Mucosa of rectum (tissue), 2 donors: ENCODE measurements around the gene RPTOR.
"Not testable (repeated sequence)": the region's sequence is repeated elsewhere in the genome, so short reads cannot be mapped to it uniquely, and the experiment has no call there.

Experiments
- H3K27ac ChIP-seq, 2 donors: one replicate each; pipeline ENCODE4 v1.7.0; 2013; ENCODE audit warnings: inconsistent platforms in 2 of 2, low read depth in 2 of 2, low read length in 2 of 2
- H3K27me3 ChIP-seq, 2 donors: one replicate each; pipeline ENCODE4 v1.7.0; 2013; ENCODE audit warnings: low read length in 2 of 2; ENCODE audit not compliant: control insufficient read depth in 2 of 2, insufficient read depth in 2 of 2
- H3K36me3 ChIP-seq, 2 donors: one replicate each; pipeline ENCODE4 v1.7.0; 2013; ENCODE audit warnings: low read length in 2 of 2; ENCODE audit not compliant: control insufficient read depth in 2 of 2, insufficient read depth in 2 of 2
- H3K4me1 ChIP-seq, 2 donors: one replicate each; pipeline ENCODE4 v1.7.0; 2013; ENCODE audit warnings: low read length in 2 of 2, mild to moderate bottlenecking in 1 of 2; ENCODE audit not compliant: control insufficient read depth in 2 of 2, insufficient read depth in 2 of 2
- H3K4me3 ChIP-seq, 2 donors: one replicate each; pipeline ENCODE4 v1.7.0; 2013; ENCODE audit warnings: low read length in 2 of 2
- H3K9ac ChIP-seq, 2 donors: one replicate each; pipeline ENCODE4 v1.7.0; 2013; ENCODE audit warnings: low read length in 2 of 2, low read depth in 1 of 2, mild to moderate bottlenecking in 1 of 2
- H3K9me3 ChIP-seq, 2 donors: one replicate each; pipeline ENCODE4 v1.7.0; 2013; ENCODE audit warnings: low read length in 2 of 2; ENCODE audit not compliant: control insufficient read depth in 2 of 2
- donor health status: healthy.
- donor health status: Normal muscosa, but diverticular disease.

Gene RPTOR

DNA sequence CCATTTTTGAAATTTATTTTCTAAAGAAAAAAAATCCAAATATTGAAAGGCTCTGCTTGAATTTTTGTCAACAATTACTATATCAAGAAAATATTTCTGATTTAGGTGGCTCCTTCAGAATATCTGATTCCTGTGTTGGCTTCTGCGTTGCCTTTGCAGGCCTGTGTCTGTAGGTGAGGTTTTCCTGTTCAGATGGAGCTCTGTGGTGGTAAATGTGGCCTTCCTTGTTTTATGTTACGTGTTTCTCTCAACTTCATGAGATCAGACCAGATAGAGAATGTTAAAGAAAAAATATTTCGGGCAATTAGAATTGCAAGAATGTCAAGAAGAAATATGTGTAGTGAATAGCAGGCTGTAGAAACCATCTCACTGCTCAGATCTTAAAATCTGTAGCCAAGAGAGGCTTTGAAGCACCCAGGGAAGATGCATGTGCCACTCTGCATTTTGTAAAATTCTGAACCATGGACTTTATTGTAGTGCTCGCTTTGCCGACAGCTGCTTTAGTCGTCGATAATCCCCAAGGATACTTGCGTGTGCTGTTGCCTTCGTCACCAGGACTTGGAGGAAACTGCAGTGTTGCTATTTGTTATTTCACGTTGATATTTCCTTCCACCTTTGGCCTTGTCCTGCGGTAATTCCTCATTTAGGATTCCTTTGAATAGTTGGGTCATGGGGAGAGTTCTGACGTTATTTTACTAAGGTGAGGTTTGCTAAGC is 69.9 kb downstream of the RPTOR start:
- Histone ChIP-seq H3K27ac (no peak overlapping the region), H3K9ac (no peak overlapping the region), H3K9me3 (no peaks in the 10 kb centered on the region), H3K36me3 (no peaks in the 10 kb centered on the region), H3K4me3 (no peak overlapping the region), H3K4me1 (no peaks in the 10 kb centered on the region), H3K27me3 (no peaks in the 10 kb centered on the region)

DNA sequence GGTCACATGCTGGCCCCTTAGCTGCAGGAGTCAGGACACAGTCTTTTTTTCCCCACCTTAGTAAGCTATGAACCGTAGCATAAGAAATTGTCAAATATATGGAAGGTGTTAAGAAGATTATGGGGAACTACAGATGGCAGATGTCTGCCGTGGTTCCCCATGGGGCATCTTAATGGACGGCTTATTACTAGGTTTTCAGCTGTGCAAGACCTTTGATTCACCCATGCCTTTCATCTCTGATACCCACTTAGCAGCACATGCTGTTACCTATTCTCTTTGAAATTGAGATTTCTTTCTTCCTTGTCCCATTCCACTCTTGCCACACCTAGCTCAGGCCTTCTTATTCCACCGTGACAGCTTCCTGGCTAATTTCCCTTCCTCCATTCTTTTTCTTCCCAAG is 70.7 kb downstream of the RPTOR start:
- no peaks in the 10 kb centered on the region for H3K27me3 ChIP-seq
- no peaks in the 10 kb centered on the region for H3K36me3 ChIP-seq
- H3K27ac ChIP-seq: no peak overlapping the region
- H3K9me3 ChIP-seq: no peaks in the 10 kb centered on the region
- H3K4me3 ChIP-seq: no peak overlapping the region
- no peak overlapping the region for H3K9ac ChIP-seq
- H3K4me1 ChIP-seq: no peaks in the 10 kb centered on the region

DNA sequence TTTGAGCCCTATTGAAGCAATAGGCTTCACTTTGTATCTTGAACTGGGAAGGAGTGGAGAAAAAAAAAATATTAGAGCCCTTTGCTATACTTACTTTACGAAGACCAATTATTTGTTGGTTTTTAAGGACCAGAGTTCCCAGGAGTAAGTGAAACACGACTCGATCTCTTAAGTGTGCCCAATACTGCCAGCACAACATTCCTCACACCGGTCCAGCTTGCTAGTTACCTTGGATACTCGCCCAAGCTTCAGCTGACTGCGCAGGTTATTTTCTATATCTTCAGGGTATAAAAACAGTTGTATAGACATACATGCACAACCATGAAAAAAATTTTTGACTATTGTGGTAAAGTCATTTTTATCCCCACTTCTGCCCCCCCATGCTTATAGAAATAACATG is 72.1 kb downstream of the RPTOR start:
- Histone ChIP-seq H3K4me3 (no peak overlapping the region), H3K36me3 (no peaks in the 10 kb centered on the region)

DNA sequence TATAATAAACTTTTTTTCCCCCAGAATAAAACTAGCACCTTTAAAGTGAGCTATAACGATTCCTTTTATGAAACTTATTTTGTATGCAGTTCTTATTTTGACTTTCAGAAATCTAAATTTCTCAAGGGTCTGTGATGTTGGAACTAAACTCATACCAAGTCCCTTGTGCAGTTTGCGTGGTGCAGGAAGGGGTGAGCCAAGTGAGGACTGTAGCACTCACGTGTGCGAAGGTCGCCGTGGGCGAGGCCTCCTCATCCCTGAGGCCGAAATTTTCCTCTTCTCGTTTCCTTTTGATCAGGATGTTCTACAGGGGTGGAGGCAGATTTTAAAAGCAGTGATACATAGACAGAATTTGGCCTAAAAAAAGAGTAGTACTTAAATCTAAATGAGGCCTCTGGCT is 73.7 kb downstream of the RPTOR start:
- Histone ChIP-seq H3K4me1 (no peaks in the 10 kb centered on the region), H3K4me3 (no peak overlapping the region), H3K9me3 (no peaks in the 10 kb centered on the region), H3K27ac (no peak overlapping the region), H3K9ac (no peak overlapping the region), H3K27me3 (no peaks in the 10 kb centered on the region), H3K36me3 (no peaks in the 10 kb centered on the region)

More for the DNA sequence above, 72.1 kb downstream of the RPTOR start:
- H3K4me1 ChIP-seq: no peaks in the 10 kb centered on the region
- no peaks in the 10 kb centered on the region for H3K9me3 ChIP-seq
- H3K27ac ChIP-seq: no peak overlapping the region
- H3K9ac ChIP-seq: no peak overlapping the region
- H3K27me3 ChIP-seq: no peaks in the 10 kb centered on the region

DNA sequence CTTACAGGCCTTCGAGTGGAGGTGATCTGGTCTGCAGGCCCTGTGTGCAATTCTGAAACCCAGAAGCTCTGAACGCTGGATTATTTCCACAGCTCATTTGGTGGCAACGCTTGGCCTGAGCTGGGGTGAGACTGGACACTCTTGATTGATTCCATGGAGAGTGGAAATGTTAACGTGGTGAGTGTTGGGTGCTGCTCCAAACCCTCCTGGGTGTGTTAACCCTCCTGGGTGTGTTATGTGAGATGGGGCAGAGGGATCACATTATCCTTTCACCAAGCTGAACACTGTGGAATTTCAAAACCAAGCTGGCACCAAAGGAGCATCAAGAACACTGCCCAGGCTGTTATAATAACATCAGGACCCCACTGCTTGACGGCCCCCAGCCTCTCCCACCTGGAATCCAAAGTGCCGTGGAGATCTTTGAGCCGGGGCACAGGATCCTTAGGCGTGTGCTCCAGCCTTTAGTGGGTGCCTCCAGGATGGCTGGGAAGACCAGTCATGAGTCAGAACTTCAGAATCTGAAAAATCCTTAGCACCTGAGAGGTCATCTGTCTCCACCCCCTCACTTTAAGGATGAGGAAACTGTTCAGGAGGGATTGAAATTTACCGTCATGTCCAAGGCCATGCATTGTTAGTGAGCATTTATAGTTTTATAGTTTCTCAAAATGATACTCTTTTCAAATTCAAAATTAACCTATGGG is 75.0 kb downstream of the RPTOR start:
- no peak overlapping the region for H3K27ac ChIP-seq
- no peak overlapping the region for H3K9ac ChIP-seq
- no peaks in the 10 kb centered on the region for H3K9me3 ChIP-seq
- H3K4me3 ChIP-seq: no peak overlapping the region
- no peaks in the 10 kb centered on the region for H3K36me3 ChIP-seq
- no peaks in the 10 kb centered on the region for H3K27me3 ChIP-seq
- H3K4me1 ChIP-seq: no peaks in the 10 kb centered on the region

DNA sequence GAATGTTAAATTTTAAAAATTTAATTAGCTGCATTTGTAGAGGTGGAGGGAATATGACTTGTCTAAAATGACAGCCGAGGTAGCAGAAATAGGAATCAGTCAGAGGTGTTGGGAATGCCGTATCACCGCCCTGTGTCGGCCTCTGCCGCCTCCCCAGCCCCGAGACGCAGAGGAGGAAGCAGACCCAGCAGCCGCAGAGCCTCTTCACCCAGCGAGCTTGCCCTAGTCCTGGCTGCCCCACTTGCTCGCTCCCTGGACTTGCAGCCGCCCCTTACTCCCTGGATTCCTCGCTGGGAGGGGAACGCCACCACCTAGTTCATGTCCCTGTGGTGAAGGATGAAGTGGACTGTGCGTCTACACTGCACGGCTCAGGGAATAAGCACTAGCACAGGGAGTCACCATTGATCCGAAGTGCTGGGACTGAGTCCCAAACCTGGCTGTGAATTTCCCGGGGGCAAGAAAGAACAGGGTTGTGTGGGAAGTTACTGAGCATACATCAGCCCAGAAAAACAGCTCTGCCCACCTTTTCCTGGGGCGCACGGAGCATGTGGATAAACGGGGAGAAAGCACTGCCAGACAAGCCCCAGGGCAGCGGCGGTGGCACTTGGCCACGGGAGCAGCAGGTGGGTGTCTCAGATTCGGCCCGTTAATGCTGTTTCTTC is 76.8 kb downstream of the RPTOR start:
- H3K27ac ChIP-seq: no peak overlapping the region
- H3K36me3 ChIP-seq: peaks cover 0 to 3% of the 10 kb centered on the region in 2 donors
- no peaks in the 10 kb centered on the region for H3K4me1 ChIP-seq
- H3K27me3 ChIP-seq: no peaks in the 10 kb centered on the region
- H3K9me3 ChIP-seq: no peaks in the 10 kb centered on the region
- H3K9ac ChIP-seq: no peak overlapping the region
- H3K4me3 ChIP-seq: no peak overlapping the region

DNA sequence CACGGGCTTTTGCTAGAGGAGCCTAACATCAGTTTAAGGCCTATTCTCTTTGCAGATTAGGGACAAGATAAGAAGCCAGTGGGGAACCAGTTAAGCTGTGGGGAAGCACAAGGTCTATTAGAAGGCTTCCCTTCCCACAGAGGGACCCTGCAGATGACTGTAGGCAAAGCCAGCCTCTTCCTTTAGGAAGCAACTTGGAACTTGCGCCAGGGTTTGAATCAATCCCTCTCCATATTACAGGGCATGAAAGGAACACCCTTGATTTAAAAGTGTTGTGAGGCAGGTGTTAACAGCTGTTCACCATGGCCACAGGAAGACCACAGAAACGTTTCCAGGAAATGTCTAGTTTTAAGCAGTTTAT is 77.3 kb downstream of the RPTOR start:
- H3K9ac ChIP-seq: no peak overlapping the region
- H3K4me1 ChIP-seq: no peaks in the 10 kb centered on the region
- H3K9me3 ChIP-seq: no peaks in the 10 kb centered on the region
- no peak overlapping the region for H3K4me3 ChIP-seq
- H3K27ac ChIP-seq: no peak overlapping the region
- peaks cover 0 to 4% of the 10 kb centered on the region in 2 donors for H3K36me3 ChIP-seq
- no peaks in the 10 kb centered on the region for H3K27me3 ChIP-seq

DNA sequence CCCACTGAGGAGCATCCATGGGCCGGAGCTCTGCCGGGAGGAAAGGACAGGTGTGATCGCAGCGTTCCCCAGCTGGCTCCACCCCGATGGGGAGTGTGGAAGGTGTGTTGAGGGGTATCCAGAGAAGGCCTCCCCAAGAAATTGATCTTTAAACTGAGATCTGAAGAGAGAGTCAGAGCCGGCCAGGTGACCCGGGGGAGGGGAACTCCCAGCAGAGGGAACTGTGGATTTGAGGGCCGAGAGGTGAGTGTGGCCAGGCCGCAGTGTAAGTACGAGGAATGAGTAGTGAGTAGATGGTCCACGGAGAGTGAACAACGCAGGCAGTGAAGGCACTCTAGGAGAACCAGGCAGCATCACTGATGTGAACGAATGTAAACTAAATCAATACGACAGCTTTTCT is 80.2 kb downstream of the RPTOR start:
- Histone ChIP-seq H3K27ac (no peak overlapping the region), H3K9ac (no peak overlapping the region), H3K27me3 (no peaks in the 10 kb centered on the region), H3K36me3 (peaks cover 0 to 4% of the 10 kb centered on the region in 2 donors), H3K4me3 (no peak overlapping the region), H3K9me3 (no peaks in the 10 kb centered on the region), H3K4me1 (no peaks in the 10 kb centered on the region)

DNA sequence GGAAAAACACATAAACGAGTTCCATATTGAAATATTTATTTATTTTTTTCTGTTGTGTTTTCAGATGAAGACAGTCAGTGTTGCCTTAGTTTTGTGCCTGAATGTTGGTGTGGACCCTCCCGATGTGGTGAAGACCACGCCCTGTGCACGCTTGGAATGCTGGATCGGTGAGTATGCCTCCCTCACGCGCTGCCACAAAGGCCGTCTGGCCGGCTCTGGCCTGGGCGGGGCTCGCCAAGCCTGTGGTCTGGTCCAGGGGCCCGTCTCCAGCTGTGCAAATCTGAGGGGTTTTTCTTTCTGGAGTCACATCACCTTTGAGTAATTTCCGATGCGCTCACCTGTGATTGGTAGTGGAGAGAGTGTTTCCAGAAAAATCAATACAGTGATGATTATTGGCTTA is 81.0 kb downstream of the RPTOR start:
- Histone ChIP-seq H3K4me1 (no peaks in the 10 kb centered on the region), H3K27ac (no peak overlapping the region), H3K27me3 (no peaks in the 10 kb centered on the region), H3K9me3 (no peaks in the 10 kb centered on the region), H3K4me3 (no peak overlapping the region), H3K9ac (no peak overlapping the region), H3K36me3 (peaks cover 0 to 4% of the 10 kb centered on the region in 2 donors)

DNA sequence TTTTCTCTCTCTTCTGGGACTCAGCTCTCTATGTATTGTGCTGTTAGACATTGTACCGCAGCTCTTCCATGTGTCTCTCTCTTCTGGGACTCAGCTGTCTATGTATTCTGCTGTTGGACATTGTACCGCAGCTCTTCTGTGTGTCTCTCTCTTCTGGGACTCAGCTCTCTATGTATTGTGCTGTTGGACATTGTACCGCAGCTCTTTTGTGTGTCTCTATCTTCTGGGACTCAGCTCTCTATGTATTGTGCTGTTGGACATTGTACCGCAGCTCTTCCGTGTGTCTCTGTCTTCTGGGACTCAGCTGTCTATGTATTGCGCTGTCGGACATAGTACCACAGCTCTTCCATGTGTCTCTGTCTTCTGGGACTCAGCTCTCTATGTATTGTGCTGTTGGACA is 84.2 kb downstream of the RPTOR start:
- not testable (repeated sequence) for H3K4me3 ChIP-seq, H3K9ac ChIP-seq, H3K27me3 ChIP-seq, H3K9me3 ChIP-seq, H3K27ac ChIP-seq, H3K4me1 ChIP-seq, H3K36me3 ChIP-seq
